Thyroid gland (tissue), 4 donors: ENCODE measurements around the gene STK10.

Experiments used
- CTCF ChIP-seq, 6 experiments: fragments of 200-600 bp in 3 of 6; fragments of 450-650 bp in 3 of 6; sonication (generic) in 3 of 6; IDR thresholded peaks; one replicate each; pipeline ENCODE4 v1.5.1; 2016 to 2019; ENCODE audit warnings: antibody characterized with exemption in 6 of 6, mild to moderate bottlenecking in 2 of 6, inconsistent platforms in 1 of 6, moderate library complexity in 1 of 6
- POLR2A ChIP-seq, 2 donors: fragments of 450-650 bp; IDR thresholded peaks; one replicate each; pipeline ENCODE4 v1.6.1; 2017; ENCODE audit warnings: antibody characterized with exemption in 2 of 2, mild to moderate bottlenecking in 2 of 2, moderate library complexity in 1 of 2

DNA sequence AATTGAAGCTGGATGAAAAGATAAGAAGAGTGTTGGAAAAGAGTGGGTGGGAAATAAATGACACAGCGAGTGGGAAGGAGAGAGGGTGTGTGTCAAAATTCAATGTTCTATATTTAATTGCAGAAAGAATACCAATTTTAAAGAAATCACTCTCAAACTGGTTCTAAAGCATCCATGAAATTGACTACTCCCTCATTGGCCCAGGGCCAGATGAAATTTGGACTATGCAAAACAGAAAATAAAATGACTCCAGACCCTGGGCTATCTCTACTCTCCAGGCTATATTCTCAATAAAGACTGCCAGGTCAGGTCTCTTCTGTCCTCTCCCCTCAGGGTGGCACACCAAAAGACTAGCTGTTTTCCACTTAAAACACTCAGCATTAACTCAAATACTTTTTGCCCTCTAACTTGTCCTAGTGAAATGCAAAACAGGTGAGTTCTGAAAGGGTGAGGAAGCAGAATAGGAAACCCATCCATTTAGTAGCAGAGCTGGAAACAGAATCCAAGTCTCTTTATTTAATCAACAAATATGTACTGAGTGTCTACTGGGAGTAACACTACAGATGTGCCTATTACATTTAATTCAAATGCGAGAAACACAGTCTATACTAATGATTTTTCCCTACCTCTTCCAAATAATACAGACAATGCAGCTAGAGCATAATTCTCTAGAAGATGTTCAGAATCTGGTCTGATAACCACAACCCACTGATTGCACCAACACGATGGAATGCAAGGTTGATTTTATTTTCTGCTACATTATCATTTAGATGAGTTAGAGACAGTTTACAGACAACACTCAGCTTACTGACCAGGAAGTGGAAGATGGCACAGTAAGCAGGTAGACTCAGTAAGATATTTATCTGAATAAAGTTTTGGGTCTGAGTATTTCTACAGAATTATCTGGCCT is 48.1 kb upstream of the STK10 start:
- TF ChIP-seq CTCF (IDR thresholded peaks at IDR 0.05), result no peak
- TF ChIP-seq POLR2A (IDR thresholded peaks at IDR 0.05), result no peak
